Liver (tissue), 9 donors: ENCODE data around the gene PBX4. TPM values are rescaled to one million over a fixed set of nuclear protein-coding genes. Genes with fewer than 3 reads are reported as not detected.

Source experiments
- DNase-seq: peaks from one replicate; pipeline ENCODE4 v3.0.0-alpha.2; 2017; ENCODE audit warnings: low spot score
- H3K27ac ChIP-seq, 2 donors: one replicate each; pipeline ENCODE4 v1.7.0; 2013; ENCODE audit warnings: inconsistent platforms in 2 of 2, low read length in 2 of 2, control low read depth in 1 of 2, low read depth in 1 of 2, mild to moderate bottlenecking in 1 of 2
- H3K27me3 ChIP-seq, 4 donors: one replicate each; pipeline versions ENCODE4 v1.6.1 to v1.7.0; 2013; ENCODE audit warnings: low read length in 3 of 4, inconsistent platforms in 1 of 4, mild to moderate bottlenecking in 1 of 4, moderate library complexity in 1 of 4; ENCODE audit not compliant: control insufficient read depth in 4 of 4, insufficient read depth in 4 of 4
- H3K36me3 ChIP-seq, 4 donors: one replicate each; pipeline versions ENCODE4 v1.6.1 to v1.7.0; 2013; ENCODE audit warnings: low read length in 3 of 4, mild to moderate bottlenecking in 3 of 4, low read depth in 1 of 4, moderate library complexity in 1 of 4; ENCODE audit not compliant: control insufficient read depth in 4 of 4, insufficient read depth in 3 of 4
- H3K4me1 ChIP-seq, 4 donors: one replicate each; pipeline versions ENCODE4 v1.6.1 to v1.7.0; 2013; ENCODE audit warnings: low read length in 3 of 4, mild to moderate bottlenecking in 3 of 4, moderate library complexity in 1 of 4; ENCODE audit not compliant: control insufficient read depth in 4 of 4, insufficient read depth in 4 of 4
- H3K4me3 ChIP-seq, 3 donors: one replicate each; pipeline versions ENCODE4 v1.6.1 to v1.7.0; 2013; ENCODE audit warnings: low read length in 3 of 3, control low read depth in 1 of 3, low read depth in 1 of 3, mild to moderate bottlenecking in 1 of 3
- H3K9ac ChIP-seq, 2 donors: one replicate each; pipeline ENCODE4 v1.7.0; 2013; ENCODE audit warnings: low read length in 2 of 2, mild to moderate bottlenecking in 2 of 2, moderate library complexity in 2 of 2, control low read depth in 1 of 2, low read depth in 1 of 2
- H3K9me3 ChIP-seq, 4 donors: one replicate each; pipeline versions ENCODE4 v1.6.1 to v1.7.0; 2013; ENCODE audit warnings: low read length in 3 of 4; ENCODE audit not compliant: control insufficient read depth in 4 of 4
- EGR1 ChIP-seq, 2 donors: IDR thresholded peaks; 2 replicates each; pipeline ENCODE4 v1.6.1; 2016 to 2018; ENCODE audit warnings: antibody characterized with exemption in 2 of 2, low read depth in 2 of 2
- FOXA1 ChIP-seq: IDR thresholded peaks from 2 replicates; pipeline ENCODE4 v1.6.1; 2016; ENCODE audit warnings: antibody characterized with exemption
- FOXA2 ChIP-seq: IDR thresholded peaks from 2 replicates; pipeline ENCODE4 v1.6.1; 2016; ENCODE audit warnings: antibody characterized with exemption
- HNF4G ChIP-seq: IDR thresholded peaks from 2 replicates; pipeline ENCODE4 v1.6.1; 2016; ENCODE audit warnings: antibody characterized with exemption
- JUND ChIP-seq, 2 donors: IDR thresholded peaks; 2 replicates each; pipeline ENCODE4 v1.6.1; 2016; ENCODE audit warnings: antibody characterized with exemption in 2 of 2
- NR2F2 ChIP-seq: IDR thresholded peaks from 2 replicates; pipeline ENCODE4 v1.6.1; 2016; ENCODE audit warnings: antibody characterized with exemption
- RAD21 ChIP-seq, 2 donors: IDR thresholded peaks; 2 replicates each; pipeline ENCODE4 v1.6.1; 2016; ENCODE audit warnings: antibody characterized with exemption in 2 of 2, mild to moderate bottlenecking in 2 of 2
- RXRA ChIP-seq, 2 donors: IDR thresholded peaks; 2 replicates each; pipeline ENCODE4 v1.6.1; 2017 to 2018; ENCODE audit warnings: antibody characterized with exemption in 2 of 2, mild to moderate bottlenecking in 1 of 2
- SP1 ChIP-seq: IDR thresholded peaks from 2 replicates; pipeline ENCODE4 v1.6.1; 2018; ENCODE audit warnings: antibody characterized with exemption, mild to moderate bottlenecking
- TAF1 ChIP-seq: conservative IDR thresholded peaks from 2 replicates; pipeline ENCODE4 v1.6.1; 2016; ENCODE audit warnings: antibody characterized with exemption, mild to moderate bottlenecking
- YY1 ChIP-seq: IDR thresholded peaks from 2 replicates; pipeline ENCODE4 v1.6.1; 2016; ENCODE audit warnings: antibody characterized with exemption, mild to moderate bottlenecking
- WGBS: extraction: QIAGEN DNeasy Blood & Tissue Kit; methylation state at CpG from one replicate; pipeline ENCODE4 v1.1.7; 2013; 5-methylcytosine and 5-hydroxymethylcytosine counted together
- polyA plus RNA-seq, 2 donors: library from polyadenylated mRNA; stranded (reverse) in 1 of 2; unstranded in 1 of 2; fragments of 200-250 nt in 1 of 2; fragments of >200 nt in 1 of 2; fragmentation: Nextera tagmentation in 1 of 2; extraction: Ambion mirVana in 1 of 2; gene quantifications; one replicate each; pipeline versions ENCODE4 v1.2.1 to v1.2.3, GENCODE V29; 2013 to 2015
- total RNA-seq, 2 donors: library from RNA; depleted of rRNA; stranded (reverse); fragments of >200 nt; gene quantifications; one replicate each; pipeline ENCODE4 v1.2.3, GENCODE V29; 2014
- TF ChIP-seq, protein P1 (sequence below): IDR thresholded peaks from 2 replicates; pipeline ENCODE4 v1.6.1; 2016; ENCODE audit warnings: antibody characterized with exemption
- TF ChIP-seq, protein P2 (sequence below): fragments of 150-350 bp; IDR thresholded peaks from 2 replicates; pipeline ENCODE4 v1.5.1; 2017; ENCODE audit warnings: improper control_type of control experiment, low read depth, low read length; ENCODE audit not compliant: missing input control
- TF ChIP-seq, protein P3 (sequence below): IDR thresholded peaks from 2 replicates; pipeline ENCODE4 v1.6.1; 2016; ENCODE audit warnings: antibody characterized with exemption
- TF ChIP-seq, protein P4 (sequence below): IDR thresholded peaks from 2 replicates; pipeline ENCODE4 v1.6.1; 2016; ENCODE audit warnings: antibody characterized with exemption, mild to moderate bottlenecking
- TF ChIP-seq, protein P5 (sequence below): IDR thresholded peaks from 2 replicates; pipeline ENCODE4 v1.6.1; 2016; ENCODE audit warnings: antibody characterized with exemption
- donor health status: healthy.
- donor health status: healthy.
- donor health status: healthy.
- donor health status: healthy.
- donor health status: healthy.

Gene PBX4
- total and polyA plus RNA-seq, 4 donors, result 0.19 to 0.59 (median 0.21) TPM; not detected in 1

DNA sequence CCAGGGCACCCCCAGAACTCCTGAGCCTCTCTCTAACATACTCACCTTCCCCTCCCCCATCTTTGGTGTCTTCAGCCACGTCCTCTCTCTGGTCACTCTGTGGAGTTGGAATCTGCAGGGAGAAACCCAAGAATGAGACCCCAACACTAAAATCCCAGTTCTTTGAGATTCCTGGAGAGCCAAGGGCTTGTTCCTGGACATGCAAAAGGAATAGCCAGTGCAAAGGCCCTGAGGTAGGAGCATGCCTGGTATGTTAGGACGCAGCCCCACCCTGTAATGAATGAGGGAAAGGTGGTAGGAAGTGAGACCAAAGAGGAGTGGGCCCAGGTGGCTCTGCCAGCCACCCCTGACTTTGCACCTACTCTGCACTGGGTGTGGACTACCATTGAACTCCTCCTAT is 11.9 kb upstream of the PBX4 start:
- H3K4me1 ChIP-seq, result peaks cover 0 to 8% (median 3%) of the 10 kb centered on the region in 4 donors
- no peak for DNase-seq
- H3K9me3 ChIP-seq, result no peaks in the 10 kb centered on the region
- no peak overlapping the region for H3K4me3 ChIP-seq
- H3K9ac ChIP-seq, result no peak overlapping the region
- H3K36me3 ChIP-seq, result peaks cover 0 to 11% (median 5%) of the 10 kb centered on the region in 4 donors
- no peak overlapping the region for H3K27ac ChIP-seq
- TF ChIP-seq NR2F2, result no peak
- TF ChIP-seq HNF4G, result no peak
- 97% methylated on average over 2 of the region's 2 CpGs for WGBS
- peaks cover 0 to 2% (median 0%) of the 10 kb centered on the region in 4 donors for H3K27me3 ChIP-seq

DNA sequence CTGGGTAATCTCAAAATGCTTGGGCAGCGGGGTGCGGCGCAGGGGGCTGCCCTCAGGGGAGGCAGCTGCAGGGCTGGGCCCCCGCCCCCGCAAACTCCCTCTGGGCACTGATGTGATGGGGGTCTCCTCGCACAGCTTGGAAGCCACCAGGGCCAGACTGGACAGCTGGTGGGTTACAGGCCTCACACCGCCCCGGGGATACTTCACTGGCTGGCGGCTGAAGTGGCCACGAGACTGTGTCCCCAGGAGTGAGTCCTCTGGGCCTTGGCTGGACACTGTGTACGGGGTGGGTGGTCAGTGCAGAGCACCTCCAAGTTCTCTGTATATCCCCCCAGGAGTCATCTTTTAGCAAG is 11.6 kb upstream of the PBX4 start:
- H3K4me1 ChIP-seq, result peaks cover 0 to 8% (median 3%) of the 10 kb centered on the region in 4 donors
- no peak for TF ChIP-seq FOXA1
- TF ChIP-seq, protein P1, sequence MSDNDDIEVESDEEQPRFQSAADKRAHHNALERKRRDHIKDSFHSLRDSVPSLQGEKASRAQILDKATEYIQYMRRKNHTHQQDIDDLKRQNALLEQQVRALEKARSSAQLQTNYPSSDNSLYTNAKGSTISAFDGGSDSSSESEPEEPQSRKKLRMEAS, result no peak
- TF ChIP-seq EGR1 (IDR thresholded peaks at IDR 0.05; ENCODE audit: low read depth in 2 of 2), result no peak
- TF ChIP-seq RXRA (IDR thresholded peaks at IDR 0.05), result no peak
- TF ChIP-seq, protein P2, sequence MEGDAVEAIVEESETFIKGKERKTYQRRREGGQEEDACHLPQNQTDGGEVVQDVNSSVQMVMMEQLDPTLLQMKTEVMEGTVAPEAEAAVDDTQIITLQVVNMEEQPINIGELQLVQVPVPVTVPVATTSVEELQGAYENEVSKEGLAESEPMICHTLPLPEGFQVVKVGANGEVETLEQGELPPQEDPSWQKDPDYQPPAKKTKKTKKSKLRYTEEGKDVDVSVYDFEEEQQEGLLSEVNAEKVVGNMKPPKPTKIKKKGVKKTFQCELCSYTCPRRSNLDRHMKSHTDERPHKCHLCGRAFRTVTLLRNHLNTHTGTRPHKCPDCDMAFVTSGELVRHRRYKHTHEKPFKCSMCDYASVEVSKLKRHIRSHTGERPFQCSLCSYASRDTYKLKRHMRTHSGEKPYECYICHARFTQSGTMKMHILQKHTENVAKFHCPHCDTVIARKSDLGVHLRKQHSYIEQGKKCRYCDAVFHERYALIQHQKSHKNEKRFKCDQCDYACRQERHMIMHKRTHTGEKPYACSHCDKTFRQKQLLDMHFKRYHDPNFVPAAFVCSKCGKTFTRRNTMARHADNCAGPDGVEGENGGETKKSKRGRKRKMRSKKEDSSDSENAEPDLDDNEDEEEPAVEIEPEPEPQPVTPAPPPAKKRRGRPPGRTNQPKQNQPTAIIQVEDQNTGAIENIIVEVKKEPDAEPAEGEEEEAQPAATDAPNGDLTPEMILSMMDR, result no peak
- TF ChIP-seq, protein P3, sequence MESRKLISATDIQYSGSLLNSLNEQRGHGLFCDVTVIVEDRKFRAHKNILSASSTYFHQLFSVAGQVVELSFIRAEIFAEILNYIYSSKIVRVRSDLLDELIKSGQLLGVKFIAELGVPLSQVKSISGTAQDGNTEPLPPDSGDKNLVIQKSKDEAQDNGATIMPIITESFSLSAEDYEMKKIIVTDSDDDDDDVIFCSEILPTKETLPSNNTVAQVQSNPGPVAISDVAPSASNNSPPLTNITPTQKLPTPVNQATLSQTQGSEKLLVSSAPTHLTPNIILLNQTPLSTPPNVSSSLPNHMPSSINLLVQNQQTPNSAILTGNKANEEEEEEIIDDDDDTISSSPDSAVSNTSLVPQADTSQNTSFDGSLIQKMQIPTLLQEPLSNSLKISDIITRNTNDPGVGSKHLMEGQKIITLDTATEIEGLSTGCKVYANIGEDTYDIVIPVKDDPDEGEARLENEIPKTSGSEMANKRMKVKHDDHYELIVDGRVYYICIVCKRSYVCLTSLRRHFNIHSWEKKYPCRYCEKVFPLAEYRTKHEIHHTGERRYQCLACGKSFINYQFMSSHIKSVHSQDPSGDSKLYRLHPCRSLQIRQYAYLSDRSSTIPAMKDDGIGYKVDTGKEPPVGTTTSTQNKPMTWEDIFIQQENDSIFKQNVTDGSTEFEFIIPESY, result no peak
- no peak for TF ChIP-seq NR2F2
- TF ChIP-seq SP1, result no peak
- TF ChIP-seq HNF4G, result no peak
- no peak for TF ChIP-seq RAD21 (IDR thresholded peaks at IDR 0.05)
- TF ChIP-seq JUND (IDR thresholded peaks at IDR 0.05), result no peak
- TF ChIP-seq FOXA2, result no peak
- no peak for TF ChIP-seq YY1
- TF ChIP-seq, protein P4, sequence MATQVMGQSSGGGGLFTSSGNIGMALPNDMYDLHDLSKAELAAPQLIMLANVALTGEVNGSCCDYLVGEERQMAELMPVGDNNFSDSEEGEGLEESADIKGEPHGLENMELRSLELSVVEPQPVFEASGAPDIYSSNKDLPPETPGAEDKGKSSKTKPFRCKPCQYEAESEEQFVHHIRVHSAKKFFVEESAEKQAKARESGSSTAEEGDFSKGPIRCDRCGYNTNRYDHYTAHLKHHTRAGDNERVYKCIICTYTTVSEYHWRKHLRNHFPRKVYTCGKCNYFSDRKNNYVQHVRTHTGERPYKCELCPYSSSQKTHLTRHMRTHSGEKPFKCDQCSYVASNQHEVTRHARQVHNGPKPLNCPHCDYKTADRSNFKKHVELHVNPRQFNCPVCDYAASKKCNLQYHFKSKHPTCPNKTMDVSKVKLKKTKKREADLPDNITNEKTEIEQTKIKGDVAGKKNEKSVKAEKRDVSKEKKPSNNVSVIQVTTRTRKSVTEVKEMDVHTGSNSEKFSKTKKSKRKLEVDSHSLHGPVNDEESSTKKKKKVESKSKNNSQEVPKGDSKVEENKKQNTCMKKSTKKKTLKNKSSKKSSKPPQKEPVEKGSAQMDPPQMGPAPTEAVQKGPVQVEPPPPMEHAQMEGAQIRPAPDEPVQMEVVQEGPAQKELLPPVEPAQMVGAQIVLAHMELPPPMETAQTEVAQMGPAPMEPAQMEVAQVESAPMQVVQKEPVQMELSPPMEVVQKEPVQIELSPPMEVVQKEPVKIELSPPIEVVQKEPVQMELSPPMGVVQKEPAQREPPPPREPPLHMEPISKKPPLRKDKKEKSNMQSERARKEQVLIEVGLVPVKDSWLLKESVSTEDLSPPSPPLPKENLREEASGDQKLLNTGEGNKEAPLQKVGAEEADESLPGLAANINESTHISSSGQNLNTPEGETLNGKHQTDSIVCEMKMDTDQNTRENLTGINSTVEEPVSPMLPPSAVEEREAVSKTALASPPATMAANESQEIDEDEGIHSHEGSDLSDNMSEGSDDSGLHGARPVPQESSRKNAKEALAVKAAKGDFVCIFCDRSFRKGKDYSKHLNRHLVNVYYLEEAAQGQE, result no peak
- TF ChIP-seq TAF1, result no peak
- TF ChIP-seq, protein P5, sequence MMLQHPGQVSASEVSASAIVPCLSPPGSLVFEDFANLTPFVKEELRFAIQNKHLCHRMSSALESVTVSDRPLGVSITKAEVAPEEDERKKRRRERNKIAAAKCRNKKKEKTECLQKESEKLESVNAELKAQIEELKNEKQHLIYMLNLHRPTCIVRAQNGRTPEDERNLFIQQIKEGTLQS, result no peak
- H3K36me3 ChIP-seq, result peaks cover 0 to 8% (median 5%) of the 10 kb centered on the region in 4 donors
- no peak for DNase-seq
- no peak overlapping the region for H3K9ac ChIP-seq
- WGBS, result 99% methylated on average over 11 of the region's 11 CpGs
- H3K27ac ChIP-seq, result no peak overlapping the region
- H3K27me3 ChIP-seq, result peaks cover 0 to 2% (median 0%) of the 10 kb centered on the region in 4 donors
- H3K4me3 ChIP-seq, result no peak overlapping the region
- H3K9me3 ChIP-seq, result no peaks in the 10 kb centered on the region
